HepG2 (cell line): ENCODE measurements around the gene ABT1.

ENCODE experiments used
- CTCF ChIP-seq: sonication (generic); formaldehyde crosslinking; IDR thresholded peaks from 2 replicates; pipeline ENCODE4 v1.5.0; 2020; ENCODE audit warnings: mild to moderate bottlenecking, missing genetic modification reagents, moderate library complexity
- JUNB ChIP-seq: sonication (generic); formaldehyde crosslinking; IDR thresholded peaks from 2 replicates; pipeline ENCODE4 v1.8.0; 2022; ENCODE audit warnings: missing genetic modification reagents, mild to moderate bottlenecking, borderline replicate concordance
- MYC ChIP-seq: sonication (generic); formaldehyde crosslinking; IDR thresholded peaks from 2 replicates; pipeline ENCODE4 v1.9.0; 2021; ENCODE audit warnings: missing genetic modification reagents, borderline replicate concordance
- POLR2AphosphoS5 ChIP-seq: IDR thresholded peaks from 2 replicates; pipeline ENCODE4 v1.6.1; 2012; ENCODE audit warnings: low read depth, low read length
- REL ChIP-seq: sonication (generic); formaldehyde crosslinking; conservative IDR thresholded peaks from 2 replicates; pipeline ENCODE4 v1.8.0; 2022; ENCODE audit warnings: mild to moderate bottlenecking, missing genetic modification reagents, moderate library complexity
- SYNCRIP ChIP-seq: fragments of 200-400 bp; formaldehyde crosslinking; IDR thresholded peaks from 2 replicates; pipeline ENCODE4 v1.6.1; 2018; ENCODE audit warnings: mild to moderate bottlenecking, low read depth, low read length; ENCODE audit not compliant: insufficient read depth
- ZNF274 ChIP-seq: sonication (generic); formaldehyde crosslinking; IDR thresholded peaks from 2 replicates; pipeline ENCODE4 v1.5.1; 2020; ENCODE audit warnings: mild to moderate bottlenecking, missing genetic modification reagents
- ZNF503 ChIP-seq: sonication (generic); formaldehyde crosslinking; IDR thresholded peaks from 2 replicates; pipeline ENCODE4 v1.4.0; 2020; ENCODE audit warnings: missing genetic modification reagents
- ZNF792 ChIP-seq: IDR thresholded peaks from 2 replicates; pipeline ENCODE4 v1.6.1; 2016

- 0 out of 2 replicates have a peak, but pooled peaks have one; percentile 3 for TF ChIP-seq CTCF
- no peak for TF ChIP-seq JUNB (CRISPR knock-in tag)
- TF ChIP-seq SYNCRIP, result no peak
- no peak for TF ChIP-seq ZNF274 (CRISPR knock-in tag)
- TF ChIP-seq ZNF503, result peak; percentile 48; the same call in 1 of the 2 replicates
- peak; percentile 93 for TF ChIP-seq ZNF792 (CRISPR knock-in tag)
- no peak for TF ChIP-seq REL (CRISPR knock-in tag)
- no peak for TF ChIP-seq MYC (CRISPR knock-in tag)
- no peak for TF ChIP-seq POLR2AphosphoS5
These were observed 40.3 kb upstream of the ABT1 start for GRCh38 chr6:26556263-26557070.
